ENCODE data around the gene TEX44.
"Not testable (repeated sequence)": the region's sequence is repeated elsewhere in the genome, so short reads cannot be mapped to it uniquely, and the experiment has no call there.

DNA sequence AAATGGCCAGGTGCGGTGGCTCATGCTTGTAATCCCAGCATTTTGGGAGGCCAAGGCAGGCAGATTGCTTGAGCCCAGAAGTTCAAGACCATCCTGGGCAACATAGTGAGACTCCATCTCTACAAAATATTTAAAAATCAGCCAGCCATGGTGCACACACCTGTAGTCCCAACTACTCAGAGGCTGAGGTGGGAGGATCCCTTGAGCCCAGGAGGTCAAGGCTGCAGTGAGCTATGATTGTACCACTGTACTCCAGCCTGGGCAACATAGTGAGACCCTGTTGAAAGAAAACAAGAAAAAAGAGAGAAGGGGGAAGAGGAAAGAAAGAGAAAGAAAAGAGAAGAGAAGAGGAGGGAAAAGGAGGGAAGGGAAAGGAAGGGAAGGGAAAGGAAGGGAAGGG lies 4.9 kb upstream of the TEX44 start:
- not testable (repeated sequence) for TF ChIP-seq POLR2AphosphoS5, GABPA (IDR thresholded peaks at IDR 0.05; ENCODE audit: low read depth)
- TF ChIP-seq, protein P1, sequence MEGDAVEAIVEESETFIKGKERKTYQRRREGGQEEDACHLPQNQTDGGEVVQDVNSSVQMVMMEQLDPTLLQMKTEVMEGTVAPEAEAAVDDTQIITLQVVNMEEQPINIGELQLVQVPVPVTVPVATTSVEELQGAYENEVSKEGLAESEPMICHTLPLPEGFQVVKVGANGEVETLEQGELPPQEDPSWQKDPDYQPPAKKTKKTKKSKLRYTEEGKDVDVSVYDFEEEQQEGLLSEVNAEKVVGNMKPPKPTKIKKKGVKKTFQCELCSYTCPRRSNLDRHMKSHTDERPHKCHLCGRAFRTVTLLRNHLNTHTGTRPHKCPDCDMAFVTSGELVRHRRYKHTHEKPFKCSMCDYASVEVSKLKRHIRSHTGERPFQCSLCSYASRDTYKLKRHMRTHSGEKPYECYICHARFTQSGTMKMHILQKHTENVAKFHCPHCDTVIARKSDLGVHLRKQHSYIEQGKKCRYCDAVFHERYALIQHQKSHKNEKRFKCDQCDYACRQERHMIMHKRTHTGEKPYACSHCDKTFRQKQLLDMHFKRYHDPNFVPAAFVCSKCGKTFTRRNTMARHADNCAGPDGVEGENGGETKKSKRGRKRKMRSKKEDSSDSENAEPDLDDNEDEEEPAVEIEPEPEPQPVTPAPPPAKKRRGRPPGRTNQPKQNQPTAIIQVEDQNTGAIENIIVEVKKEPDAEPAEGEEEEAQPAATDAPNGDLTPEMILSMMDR (IDR thresholded peaks at IDR 0.05; ENCODE audit: insufficient read depth, low read length), result not testable (repeated sequence)
- TF ChIP-seq, protein P2, sequence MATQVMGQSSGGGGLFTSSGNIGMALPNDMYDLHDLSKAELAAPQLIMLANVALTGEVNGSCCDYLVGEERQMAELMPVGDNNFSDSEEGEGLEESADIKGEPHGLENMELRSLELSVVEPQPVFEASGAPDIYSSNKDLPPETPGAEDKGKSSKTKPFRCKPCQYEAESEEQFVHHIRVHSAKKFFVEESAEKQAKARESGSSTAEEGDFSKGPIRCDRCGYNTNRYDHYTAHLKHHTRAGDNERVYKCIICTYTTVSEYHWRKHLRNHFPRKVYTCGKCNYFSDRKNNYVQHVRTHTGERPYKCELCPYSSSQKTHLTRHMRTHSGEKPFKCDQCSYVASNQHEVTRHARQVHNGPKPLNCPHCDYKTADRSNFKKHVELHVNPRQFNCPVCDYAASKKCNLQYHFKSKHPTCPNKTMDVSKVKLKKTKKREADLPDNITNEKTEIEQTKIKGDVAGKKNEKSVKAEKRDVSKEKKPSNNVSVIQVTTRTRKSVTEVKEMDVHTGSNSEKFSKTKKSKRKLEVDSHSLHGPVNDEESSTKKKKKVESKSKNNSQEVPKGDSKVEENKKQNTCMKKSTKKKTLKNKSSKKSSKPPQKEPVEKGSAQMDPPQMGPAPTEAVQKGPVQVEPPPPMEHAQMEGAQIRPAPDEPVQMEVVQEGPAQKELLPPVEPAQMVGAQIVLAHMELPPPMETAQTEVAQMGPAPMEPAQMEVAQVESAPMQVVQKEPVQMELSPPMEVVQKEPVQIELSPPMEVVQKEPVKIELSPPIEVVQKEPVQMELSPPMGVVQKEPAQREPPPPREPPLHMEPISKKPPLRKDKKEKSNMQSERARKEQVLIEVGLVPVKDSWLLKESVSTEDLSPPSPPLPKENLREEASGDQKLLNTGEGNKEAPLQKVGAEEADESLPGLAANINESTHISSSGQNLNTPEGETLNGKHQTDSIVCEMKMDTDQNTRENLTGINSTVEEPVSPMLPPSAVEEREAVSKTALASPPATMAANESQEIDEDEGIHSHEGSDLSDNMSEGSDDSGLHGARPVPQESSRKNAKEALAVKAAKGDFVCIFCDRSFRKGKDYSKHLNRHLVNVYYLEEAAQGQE (IDR thresholded peaks at IDR 0.05; ENCODE audit: insufficient replicate concordance, low read depth), result not testable (repeated sequence)

Measured in HL-60 (cell line).